Naive B cell (primary cell): ENCODE data around the gene ETV1. TPM values are rescaled to one million over a fixed set of nuclear protein-coding genes. Genes with fewer than 3 reads are reported as not detected.

Experiments
- ATAC-seq, 2 donors: fragments of 150-1000 bp; cut with Tn5 transposase; 2 replicates each; pipeline ENCODE4 v1.10.0; 2021; ENCODE audit warnings: low read depth in 2 of 2, mild to moderate bottlenecking in 2 of 2, moderate library complexity in 2 of 2
- DNase-seq: peaks from one replicate; pipeline ENCODE4 v3.0.0; 2022
- H3K27ac Mint-ChIP-seq, 6 donors: one replicate each; pipeline ENCODE4 v1.8.0; 2020 to 2022; ENCODE audit warnings: mild to moderate bottlenecking in 6 of 6, mixed read lengths in 6 of 6, moderate library complexity in 5 of 6, inconsistent platforms in 2 of 6
- H3K27me3 Mint-ChIP-seq, 3 donors: one replicate each; pipeline ENCODE4 v1.8.0; 2021 to 2022; ENCODE audit warnings: mixed read lengths in 3 of 3, mild to moderate bottlenecking in 1 of 3
- H3K36me3 Mint-ChIP-seq, 2 donors: one replicate each; pipeline ENCODE4 v1.8.0; 2020 to 2022; ENCODE audit warnings: mixed read lengths in 2 of 2, inconsistent platforms in 1 of 2, mild to moderate bottlenecking in 1 of 2
- H3K4me1 Mint-ChIP-seq, 3 donors: one replicate each; pipeline ENCODE4 v1.8.0; 2020 to 2022; ENCODE audit warnings: mixed read lengths in 3 of 3, inconsistent platforms in 1 of 3, mild to moderate bottlenecking in 1 of 3, moderate library complexity in 1 of 3
- H3K4me3 Mint-ChIP-seq, 8 donors: one replicate each; pipeline ENCODE4 v1.8.0; 2020 to 2022; ENCODE audit warnings: mild to moderate bottlenecking in 8 of 8, mixed read lengths in 8 of 8, moderate library complexity in 8 of 8, inconsistent platforms in 2 of 8
- H3K9me3 Mint-ChIP-seq, 7 donors: one replicate each; pipeline ENCODE4 v1.8.0; 2020 to 2022; ENCODE audit warnings: mixed read lengths in 7 of 7, mild to moderate bottlenecking in 5 of 7, inconsistent platforms in 2 of 7, moderate library complexity in 1 of 7
- polyA plus RNA-seq, 6 donors: library from polyadenylated mRNA; unstranded; fragments of 300-500 nt; fragmentation: Illumina TruSeq; gene quantifications; one replicate each; pipeline ENCODE4 v1.2.3, GENCODE V29; 2021; ENCODE audit warnings: low read depth in 6 of 6

ETV1 gene
- polyA plus RNA-seq, 6 donors from 2014 or later: not detected

- H3K4me3 Mint-ChIP-seq: no peak overlapping the region
- no peak for ATAC-seq
- no peaks in the 10 kb centered on the region for H3K27me3 Mint-ChIP-seq
- H3K36me3 Mint-ChIP-seq: no peaks in the 10 kb centered on the region
- H3K4me1 Mint-ChIP-seq: no peaks in the 10 kb centered on the region
- DNase-seq: no peak
- H3K27ac Mint-ChIP-seq: no peak overlapping the region
- H3K9me3 Mint-ChIP-seq: peaks cover 0 to 4% (median 0%) of the 10 kb centered on the region in 7 donors
Observed at GRCh38 chr7:13907831-13908230, 81.6 kb downstream of the ETV1 start.

- H3K36me3 Mint-ChIP-seq: no peaks in the 10 kb centered on the region
- peaks cover 0 to 4% (median 0%) of the 10 kb centered on the region in 7 donors for H3K9me3 Mint-ChIP-seq
- no peaks in the 10 kb centered on the region for H3K4me1 Mint-ChIP-seq
- no peak for ATAC-seq
- H3K4me3 Mint-ChIP-seq: no peak overlapping the region
- no peaks in the 10 kb centered on the region for H3K27me3 Mint-ChIP-seq
- no peak overlapping the region for H3K27ac Mint-ChIP-seq
- DNase-seq: no peak
Observed at GRCh38 chr7:13904689-13905088, 84.8 kb downstream of the ETV1 start.

- H3K27me3 Mint-ChIP-seq: no peaks in the 10 kb centered on the region
- H3K36me3 Mint-ChIP-seq: no peaks in the 10 kb centered on the region
- peaks cover 0 to 4% (median 0%) of the 10 kb centered on the region in 7 donors for H3K9me3 Mint-ChIP-seq
- no peak overlapping the region for H3K4me3 Mint-ChIP-seq
- H3K27ac Mint-ChIP-seq: no peak overlapping the region
- no peaks in the 10 kb centered on the region for H3K4me1 Mint-ChIP-seq
- DNase-seq (no peak), ATAC-seq (no peak)
Observed at GRCh38 chr7:13904007-13904406, 85.5 kb downstream of the ETV1 start.

- H3K4me3 Mint-ChIP-seq: no peak overlapping the region
Observed at GRCh38 chr7:13901577-13901976, 87.9 kb downstream of the ETV1 start.

GRCh38 chr7:13898957-13899670 is 90.4 kb downstream of the ETV1 start:
- Mint-ChIP-seq H3K36me3 (no peaks in the 10 kb centered on the region), H3K27ac (no peak overlapping the region), H3K27me3 (no peaks in the 10 kb centered on the region), H3K4me3 (no peak overlapping the region), H3K4me1 (no peaks in the 10 kb centered on the region), H3K9me3 (peaks cover 0 to 6% (median 2%) of the 10 kb centered on the region in 7 donors)
- DNase-seq (no peak), ATAC-seq (no peak)

More at GRCh38 chr7:13901577-13901976, 87.9 kb downstream of the ETV1 start:
- no peaks in the 10 kb centered on the region for H3K4me1 Mint-ChIP-seq
- H3K36me3 Mint-ChIP-seq: no peaks in the 10 kb centered on the region
- peaks cover 0 to 6% (median 2%) of the 10 kb centered on the region in 7 donors for H3K9me3 Mint-ChIP-seq
- H3K27me3 Mint-ChIP-seq: no peaks in the 10 kb centered on the region
- no peak for DNase-seq
- ATAC-seq: no peak
- H3K27ac Mint-ChIP-seq: no peak overlapping the region

GRCh38 chr7:13897819-13898218 is 91.6 kb downstream of the ETV1 start:
- Mint-ChIP-seq H3K27me3 (no peaks in the 10 kb centered on the region), H3K9me3 (peaks cover 0 to 6% (median 2%) of the 10 kb centered on the region in 7 donors), H3K27ac (no peak overlapping the region), H3K36me3 (no peaks in the 10 kb centered on the region), H3K4me1 (no peaks in the 10 kb centered on the region), H3K4me3 (no peak overlapping the region)
- no peak for ATAC-seq
- no peak for DNase-seq

GRCh38 chr7:13894954-13895353 is 94.5 kb downstream of the ETV1 start:
- no peak for ATAC-seq
- no peak overlapping the region for H3K27ac Mint-ChIP-seq

GRCh38 chr7:13894377-13894776 is 95.1 kb downstream of the ETV1 start:
- H3K4me3 Mint-ChIP-seq: no peak overlapping the region
- no peaks in the 10 kb centered on the region for H3K4me1 Mint-ChIP-seq
- H3K27ac Mint-ChIP-seq: no peak overlapping the region
- peaks cover 0 to 4% (median 2%) of the 10 kb centered on the region in 7 donors for H3K9me3 Mint-ChIP-seq
- H3K27me3 Mint-ChIP-seq: no peaks in the 10 kb centered on the region
- ATAC-seq (no peak), DNase-seq (no peak)
- no peaks in the 10 kb centered on the region for H3K36me3 Mint-ChIP-seq

More at GRCh38 chr7:13894954-13895353, 94.5 kb downstream of the ETV1 start:
- no peak for DNase-seq
- Mint-ChIP-seq H3K4me1 (no peaks in the 10 kb centered on the region), H3K36me3 (no peaks in the 10 kb centered on the region), H3K9me3 (peaks cover 0 to 6% (median 2%) of the 10 kb centered on the region in 7 donors), H3K27me3 (no peaks in the 10 kb centered on the region), H3K4me3 (no peak overlapping the region)

- no peaks in the 10 kb centered on the region for H3K36me3 Mint-ChIP-seq
- ATAC-seq (no peak), DNase-seq (no peak)
- no peaks in the 10 kb centered on the region for H3K27me3 Mint-ChIP-seq
- H3K27ac Mint-ChIP-seq: no peak overlapping the region
- no peaks in the 10 kb centered on the region for H3K4me1 Mint-ChIP-seq
- H3K9me3 Mint-ChIP-seq: peaks cover 0 to 4% (median 0%) of the 10 kb centered on the region in 7 donors
- H3K4me3 Mint-ChIP-seq: no peak overlapping the region
Observed at GRCh38 chr7:13890793-13891192, 98.7 kb downstream of the ETV1 start.

- no peak overlapping the region for H3K4me3 Mint-ChIP-seq
- H3K4me1 Mint-ChIP-seq: no peaks in the 10 kb centered on the region
- no peaks in the 10 kb centered on the region for H3K27me3 Mint-ChIP-seq
- H3K9me3 Mint-ChIP-seq: peaks cover 0 to 4% (median 0%) of the 10 kb centered on the region in 7 donors
- DNase-seq (no peak), ATAC-seq (no peak)
- H3K36me3 Mint-ChIP-seq: no peaks in the 10 kb centered on the region
- no peak overlapping the region for H3K27ac Mint-ChIP-seq
Observed at GRCh38 chr7:13886356-13886755, 103.1 kb downstream of the ETV1 start.

- Mint-ChIP-seq H3K4me1 (no peaks in the 10 kb centered on the region), H3K4me3 (no peak overlapping the region), H3K36me3 (no peaks in the 10 kb centered on the region), H3K27me3 (no peaks in the 10 kb centered on the region), H3K27ac (no peak overlapping the region), H3K9me3 (peaks cover 0 to 19% (median 2%) of the 10 kb centered on the region in 7 donors)
- DNase-seq (no peak), ATAC-seq (no peak)
Observed at GRCh38 chr7:13882051-13882450, 107.4 kb downstream of the ETV1 start.

GRCh38 chr7:13880789-13881188 is 108.7 kb downstream of the ETV1 start:
- Mint-ChIP-seq H3K4me3 (no peak overlapping the region), H3K36me3 (no peaks in the 10 kb centered on the region), H3K4me1 (no peaks in the 10 kb centered on the region), H3K27me3 (no peaks in the 10 kb centered on the region), H3K27ac (no peak overlapping the region), H3K9me3 (peaks cover 0 to 24% (median 2%) of the 10 kb centered on the region in 7 donors)
- no peak for ATAC-seq
- no peak for DNase-seq

GRCh38 chr7:13879994-13880686 is 109.3 kb downstream of the ETV1 start:
- no peaks in the 10 kb centered on the region for H3K27me3 Mint-ChIP-seq
- no peaks in the 10 kb centered on the region for H3K4me1 Mint-ChIP-seq
- H3K27ac Mint-ChIP-seq: no peak overlapping the region
- H3K4me3 Mint-ChIP-seq: no peak overlapping the region
- ATAC-seq (no peak), DNase-seq (no peak)
- peaks cover 0 to 24% (median 3%) of the 10 kb centered on the region in 7 donors for H3K9me3 Mint-ChIP-seq
- H3K36me3 Mint-ChIP-seq: no peaks in the 10 kb centered on the region

GRCh38 chr7:13879143-13879542 is 110.3 kb downstream of the ETV1 start:
- no peak overlapping the region for H3K4me3 Mint-ChIP-seq
- DNase-seq: no peak
- H3K27ac Mint-ChIP-seq: no peak overlapping the region
- ATAC-seq: no peak
- H3K9me3 Mint-ChIP-seq: peaks cover 0 to 28% (median 3%) of the 10 kb centered on the region in 7 donors
- H3K36me3 Mint-ChIP-seq: no peaks in the 10 kb centered on the region
- H3K27me3 Mint-ChIP-seq: no peaks in the 10 kb centered on the region
- no peaks in the 10 kb centered on the region for H3K4me1 Mint-ChIP-seq
